ENCODE data around the gene DBI.

- TF ChIP-seq CTCF (IDR thresholded peaks at IDR 0.05), result no peak
- TF ChIP-seq EZH2 (IDR thresholded peaks at IDR 0.05; ENCODE audit: borderline replicate concordance, insufficient read depth, low read depth, low read length, poor library complexity, severe bottlenecking), result no peak
Observed at GRCh38 chr2:119360423-119360966, 6.3 kb upstream of the DBI start.
